B cell (primary cell): Measurements from ENCODE around the gene IGSF8. TPM values are rescaled to one million over a fixed set of nuclear protein-coding genes. Genes with fewer than 3 reads are reported as not detected.

Experiments
- ATAC-seq: fragments of 200-7000 bp; cut with Tn5 transposase; one replicate; pipeline ENCODE4 v1.10.0; 2021; ENCODE audit warnings: low read depth, mild to moderate bottlenecking, moderate number of reproducible peaks, moderate library complexity
- CTCF ChIA-PET: fragments of 350-600 bp; sonication (Branson Sonifier 250); formaldehyde crosslinking; loops from one replicate; lab custom pipeline; 2021; ENCODE audit warnings: antibody characterized with exemption, inconsistent platforms; lab: Charles Lee
- POLR2A ChIA-PET: fragments of 350-600 bp; sonication (Branson Sonifier 250); formaldehyde crosslinking; loops from one replicate; lab custom pipeline; 2021; ENCODE audit warnings: antibody characterized with exemption; lab: Charles Lee
- DNase-seq: peaks from one replicate; pipeline ENCODE4 v3.0.0; 2013
- H2AFZ ChIP-seq: 2 replicates; pipeline ENCODE4 v1.6.1; 2012; ENCODE audit warnings: mild to moderate bottlenecking, low read depth, low read length; ENCODE audit not compliant: insufficient read depth, poor library complexity, severe bottlenecking
- H3K27ac ChIP-seq, 2 donors: 1 replicate in 1 of 2; 2 replicates in 1 of 2; pipeline ENCODE4 v1.5.1; 2012 to 2013; ENCODE audit warnings: low read length in 2 of 2, mild to moderate bottlenecking in 2 of 2, moderate library complexity in 1 of 2
- H3K27me3 ChIP-seq, 4 experiments: fragments of 200-600 bp in 1 of 4; sonication (generic) in 1 of 4; replicated peaks in 1 of 4; 1 replicate in 2 of 4; 2 replicates in 2 of 4; pipeline versions ENCODE4 v1.6.1 to v1.7.0; 2013 to 2016; ENCODE audit warnings: low read length in 3 of 4, mild to moderate bottlenecking in 2 of 4, mixed read lengths in 1 of 4, moderate library complexity in 1 of 4; ENCODE audit not compliant: insufficient read depth in 4 of 4, control insufficient read depth in 3 of 4; ENCODE audit errors: control extremely low read depth in 1 of 4
- H3K36me3 ChIP-seq, 2 experiments: replicated peaks in 1 of 2; 1 replicate in 1 of 2; 2 replicates in 1 of 2; pipeline versions ENCODE4 v1.6.1 to v1.7.1; 2013; ENCODE audit warnings: low read length in 1 of 2; ENCODE audit not compliant: insufficient read depth in 2 of 2, control insufficient read depth in 1 of 2; ENCODE audit errors: control extremely low read depth in 1 of 2, extremely low read depth in 1 of 2
- H3K4me1 ChIP-seq, 2 donors: fragments of 200-600 bp in 1 of 2; sonication (generic) in 1 of 2; 1 replicate in 1 of 2; 2 replicates in 1 of 2; pipeline versions ENCODE4 v1.5.1 to v1.6.1; 2013 to 2017; ENCODE audit warnings: low read length in 2 of 2; ENCODE audit not compliant: control insufficient read depth in 2 of 2, insufficient read depth in 2 of 2
- H3K4me2 ChIP-seq: replicated peaks from 2 replicates; pipeline ENCODE3; 2012; ENCODE audit warnings: mild to moderate bottlenecking, low read depth, low read length; ENCODE audit not compliant: poor library complexity, severe bottlenecking
- H3K4me3 ChIP-seq, 5 experiments: fragments of 200-600 bp in 1 of 5; sonication (generic) in 1 of 5; 1 replicate in 3 of 5; 2 replicates in 2 of 5; pipeline versions ENCODE4 v1.5.1 to v1.7.0; 2011 to 2016; ENCODE audit warnings: low read length in 4 of 5, mild to moderate bottlenecking in 4 of 5, low read depth in 2 of 5, control low read depth in 1 of 5, moderate library complexity in 1 of 5; ENCODE audit not compliant: insufficient read depth in 1 of 5; ENCODE audit errors: control extremely low read depth in 1 of 5, extremely low read depth in 1 of 5
- H3K79me2 ChIP-seq: fragments of 200-600 bp; sonication (generic); one replicate; pipeline ENCODE4 v1.6.0; 2016; ENCODE audit warnings: low read length; ENCODE audit not compliant: control insufficient read depth, insufficient read depth
- H3K9ac ChIP-seq: fragments of 200-600 bp; sonication (generic); 2 replicates; pipeline ENCODE4 v1.6.1; 2017; ENCODE audit warnings: mild to moderate bottlenecking, low read length, moderate library complexity
- H3K9me3 ChIP-seq, 3 donors: one replicate each; pipeline versions ENCODE4 v1.6.1 to v1.7.1; 2013; ENCODE audit warnings: low read length in 2 of 3; ENCODE audit not compliant: control insufficient read depth in 2 of 3, insufficient read depth in 1 of 3; ENCODE audit errors: control extremely low read depth in 1 of 3
- H4K20me1 ChIP-seq: 2 replicates; pipeline ENCODE4 v1.6.0; 2012; ENCODE audit warnings: mild to moderate bottlenecking, low read length; ENCODE audit not compliant: insufficient read depth, control insufficient read depth, poor library complexity, severe bottlenecking
- H3K27ac Mint-ChIP-seq: one replicate; pipeline ENCODE4 v1.8.0; 2021; ENCODE audit warnings: mixed read lengths
- H3K27me3 Mint-ChIP-seq: one replicate; pipeline ENCODE4 v1.8.0; 2021; ENCODE audit warnings: mixed read lengths
- H3K4me1 Mint-ChIP-seq: one replicate; pipeline ENCODE4 v1.8.0; 2021; ENCODE audit warnings: mixed read lengths
- H3K4me3 Mint-ChIP-seq: one replicate; pipeline ENCODE4 v1.8.0; 2021; ENCODE audit warnings: mixed read lengths
- H3K9me3 Mint-ChIP-seq: one replicate; pipeline ENCODE4 v1.8.0; 2022; ENCODE audit warnings: mixed read lengths; ENCODE audit not compliant: insufficient read depth
- CTCF ChIP-seq: fragments of 200-600 bp; IDR thresholded peaks from one replicate; pipeline ENCODE4 v1.8.0; 2022; ENCODE audit warnings: antibody characterized with exemption, mild to moderate bottlenecking
- EZH2 ChIP-seq: IDR thresholded peaks from 2 replicates; pipeline ENCODE4 v1.6.1; 2012; ENCODE audit warnings: borderline replicate concordance, low read depth, mild to moderate bottlenecking, moderate library complexity, low read length; ENCODE audit not compliant: insufficient read depth, poor library complexity, severe bottlenecking
- WGBS: methylation state at CpG from one replicate; pipeline ENCODE4 v1.1.5; 2013; ENCODE audit warnings: missing lambda C conversion rate; ENCODE audit not compliant: insufficient coverage; 5-methylcytosine and 5-hydroxymethylcytosine counted together
- intact Hi-C: fragments of 100-400 bp; cut with micrococcal nuclease; formaldehyde crosslinking; loops from one replicate; pipeline ENCODE4 v1.10.0; 2022
- polyA plus RNA-seq: library from polyadenylated mRNA; depleted of rRNA; stranded (reverse); fragments of >200 nt; gene quantifications from 2 replicates; pipeline ENCODE4 v1.2.3, GENCODE V29; 2012
- total RNA-seq, 2 donors: library from RNA; stranded (reverse); fragments of 120-200 nt in 1 of 2; gene quantifications; 1 replicate in 1 of 2; 2 replicates in 1 of 2; pipeline versions ENCODE4 v1.2.3 to v1.2.4, GENCODE V29; 2013 to 2022

Gene IGSF8
- total and polyA plus RNA-seq, 2 donors (not counting 1 experiment from before 2014, with no cell fraction given), result 37.2 to 56.0 TPM

- TF ChIP-seq EZH2 (no peak), CTCF (no peak)
- peaks cover 47% of the 10 kb centered on the region for H3K4me1 Mint-ChIP-seq
- Histone ChIP-seq H3K27ac (peak overlapping the region; percentile 95 to 99), H3K4me1 (peaks cover 33 to 45% of the 10 kb centered on the region in 2 donors), H3K79me2 (peaks cover 34% of the 10 kb centered on the region), H3K36me3 (peaks cover 0 to 9% of the 10 kb centered on the region in 2 experiments), H3K9me3 (no peaks in the 10 kb centered on the region), H3K9ac (peak overlapping the region; percentile 93), H3K4me2 (peak overlapping the region; percentile 98), H3K4me3 (peak overlapping the region in 1 of 5 experiments; percentile 79), H3K27me3 (no peaks in the 10 kb centered on the region), H4K20me1 (peaks cover 28% of the 10 kb centered on the region), H2AFZ (peak overlapping the region; percentile 95)
- H3K4me3 Mint-ChIP-seq, result peak overlapping the region; percentile 88
- peak overlapping the region; percentile 86 for H3K27ac Mint-ChIP-seq
- intact Hi-C loops, result loop anchor here (1.0 to 10.0 kb wide), 7 partner anchors 15 to 1295 kb away; partner anchors contain the start of genes COPA, DUSP23, KCNJ10 and NCSTN
- 97% methylated on average over 2 of the region's 2 CpGs for WGBS
- POLR2A ChIA-PET, result interaction anchor here (1.4 to 1.8 kb wide), 2 partner anchors 14 to 93 kb away, joined by 3 to 5 read pairs; no protein-coding TSS in a partner anchor
- H3K27me3 Mint-ChIP-seq, result no peaks in the 10 kb centered on the region
- ATAC-seq, result no peak
- DNase-seq, result no peak
- CTCF ChIA-PET, result interaction anchor here (1.2 to 7.2 kb wide), 12 partner anchors 13 to 277 kb away, joined by 3 to 131 read pairs (median 22); partner anchors contain the start of gene PIGM
- no peaks in the 10 kb centered on the region for H3K9me3 Mint-ChIP-seq
Measured at GRCh38 chr1:160099716-160100375, 1.4 kb upstream of the IGSF8 start.
